ENCODE results near the gene MGRN1.
A peak's percentile ranks its signal among the peaks of the same experiment; 100 is the strongest.

MGRN1 gene

DNA sequence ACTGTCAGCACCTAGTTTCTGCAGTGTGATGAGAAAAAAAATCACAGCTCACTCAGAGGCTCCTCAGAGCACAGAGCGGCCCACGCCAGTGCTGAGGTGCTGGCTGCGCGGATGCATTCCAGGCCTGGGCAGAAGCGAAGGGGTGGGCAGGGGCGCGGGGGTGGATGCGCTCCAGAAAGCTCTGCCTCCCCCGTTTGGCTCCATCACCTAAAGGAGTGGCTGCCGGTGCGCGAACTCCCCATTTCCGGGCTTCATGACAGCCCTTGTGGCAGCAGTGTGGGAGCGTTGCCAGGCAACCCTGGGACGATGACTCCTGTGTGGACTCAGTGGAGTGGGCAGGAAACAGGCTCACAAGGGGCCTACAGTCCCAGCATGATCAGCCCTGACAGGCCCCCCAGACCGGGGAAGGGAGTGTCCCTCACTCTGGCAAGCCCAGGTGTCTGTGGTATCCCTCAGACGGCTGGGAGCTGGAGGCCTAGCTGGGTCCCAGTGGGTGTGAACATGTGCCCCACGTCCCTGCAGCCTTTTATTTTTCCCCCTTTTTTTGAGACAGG lies 35.9 kb downstream of the MGRN1 start:
- H3K4me3 Mint-ChIP-seq = no peak overlapping the region
- H3K36me3 Mint-ChIP-seq (ENCODE audit: low read depth) = peaks cover 95% of the 10 kb centered on the region
- H3K27me3 Mint-ChIP-seq = no peaks in the 10 kb centered on the region
- peaks cover 69% of the 10 kb centered on the region for H3K4me1 Mint-ChIP-seq (ENCODE audit: low read depth)
- peak overlapping the region; percentile 93 for H3K27ac Mint-ChIP-seq
- no peaks in the 10 kb centered on the region for H3K9me3 Mint-ChIP-seq
- intact Hi-C loops (cut with micrococcal nuclease) = loop anchor here (5.0 to 10.0 kb wide), 2 partner anchors 33 to 146 kb away; no protein-coding TSS in a partner anchor

- Mint-ChIP-seq H3K27ac (peak overlapping the region; percentile 93), H3K4me1 (ENCODE audit: low read depth) (peaks cover 78% of the 10 kb centered on the region)
Observed at GRCh38 chr16:4661661-4662060, 37.0 kb downstream of the MGRN1 start.

DNA sequence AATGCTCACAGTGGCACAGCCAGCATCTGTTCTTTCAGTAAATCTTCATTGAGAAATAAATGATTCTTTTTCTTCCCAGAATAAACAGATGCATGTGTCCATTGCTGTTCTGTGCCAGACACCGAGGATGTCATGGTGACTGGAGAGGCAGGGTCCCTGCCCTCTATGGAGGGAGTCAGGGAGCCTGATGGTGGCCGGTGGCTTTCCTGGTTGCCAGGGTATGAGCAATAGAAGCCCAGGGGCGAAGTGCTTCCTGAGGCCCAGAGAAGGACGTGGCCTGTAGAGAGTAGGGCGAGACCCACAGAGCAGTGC lies 38.8 kb downstream of the MGRN1 start:
- Mint-ChIP-seq H3K4me3 (peak overlapping the region; percentile 7), H3K27ac (peak overlapping the region; percentile 93), H3K36me3 (ENCODE audit: low read depth) (peaks cover 66% of the 10 kb centered on the region), H3K4me1 (ENCODE audit: low read depth) (peaks cover 80% of the 10 kb centered on the region), H3K9me3 (no peaks in the 10 kb centered on the region), H3K27me3 (no peaks in the 10 kb centered on the region)
- intact Hi-C loops (cut with micrococcal nuclease) = loop anchor here (5.0 to 10.0 kb wide), 2 partner anchors 36 to 149 kb away; no protein-coding TSS in a partner anchor

More at GRCh38 chr16:4661661-4662060, 37.0 kb downstream of the MGRN1 start:
- Mint-ChIP-seq H3K27me3 (no peaks in the 10 kb centered on the region), H3K36me3 (ENCODE audit: low read depth) (peaks cover 83% of the 10 kb centered on the region), H3K4me3 (no peak overlapping the region), H3K9me3 (no peaks in the 10 kb centered on the region)
- intact Hi-C loops (cut with micrococcal nuclease) = loop anchor here (5.0 to 10.0 kb wide), 2 partner anchors 34 to 147 kb away; no protein-coding TSS in a partner anchor

GRCh38 chr16:4663777-4664465 lies 39.3 kb downstream of the MGRN1 start:
- peak overlapping the region; percentile 77 for H3K4me3 Mint-ChIP-seq
- no peaks in the 10 kb centered on the region for H3K9me3 Mint-ChIP-seq
- H3K4me1 Mint-ChIP-seq (ENCODE audit: low read depth) = peaks cover 75% of the 10 kb centered on the region
- H3K27me3 Mint-ChIP-seq = no peaks in the 10 kb centered on the region
- intact Hi-C loops (cut with micrococcal nuclease) = loop anchor here (2.0 to 10.0 kb wide), 3 partner anchors 17 to 149 kb away; no protein-coding TSS in a partner anchor
- H3K27ac Mint-ChIP-seq = peak overlapping the region; percentile 93
- peaks cover 61% of the 10 kb centered on the region for H3K36me3 Mint-ChIP-seq (ENCODE audit: low read depth)

GRCh38 chr16:4664538-4665418 lies 40.2 kb downstream of the MGRN1 start:
- Mint-ChIP-seq H3K4me3 (peak overlapping the region; percentile 77), H3K36me3 (ENCODE audit: low read depth) (peaks cover 52% of the 10 kb centered on the region), H3K27me3 (no peaks in the 10 kb centered on the region), H3K9me3 (no peaks in the 10 kb centered on the region), H3K27ac (peak overlapping the region; percentile 93), H3K4me1 (ENCODE audit: low read depth) (peaks cover 67% of the 10 kb centered on the region)
- intact Hi-C loops (cut with micrococcal nuclease) = loop anchor here (2.0 to 10.0 kb wide), 3 partner anchors 16 to 150 kb away; no protein-coding TSS in a partner anchor

GRCh38 chr16:4666537-4667202 lies 42.0 kb downstream of the MGRN1 start:
- Mint-ChIP-seq H3K4me3 (no peak overlapping the region), H3K27me3 (no peaks in the 10 kb centered on the region), H3K36me3 (ENCODE audit: low read depth) (peaks cover 33% of the 10 kb centered on the region), H3K9me3 (no peaks in the 10 kb centered on the region), H3K27ac (peak overlapping the region; percentile 93), H3K4me1 (ENCODE audit: low read depth) (peaks cover 48% of the 10 kb centered on the region)
- intact Hi-C loops (cut with micrococcal nuclease) = loop anchor here (10.0 kb wide), 1 partner anchor 152 kb away; no protein-coding TSS in a partner anchor

DNA sequence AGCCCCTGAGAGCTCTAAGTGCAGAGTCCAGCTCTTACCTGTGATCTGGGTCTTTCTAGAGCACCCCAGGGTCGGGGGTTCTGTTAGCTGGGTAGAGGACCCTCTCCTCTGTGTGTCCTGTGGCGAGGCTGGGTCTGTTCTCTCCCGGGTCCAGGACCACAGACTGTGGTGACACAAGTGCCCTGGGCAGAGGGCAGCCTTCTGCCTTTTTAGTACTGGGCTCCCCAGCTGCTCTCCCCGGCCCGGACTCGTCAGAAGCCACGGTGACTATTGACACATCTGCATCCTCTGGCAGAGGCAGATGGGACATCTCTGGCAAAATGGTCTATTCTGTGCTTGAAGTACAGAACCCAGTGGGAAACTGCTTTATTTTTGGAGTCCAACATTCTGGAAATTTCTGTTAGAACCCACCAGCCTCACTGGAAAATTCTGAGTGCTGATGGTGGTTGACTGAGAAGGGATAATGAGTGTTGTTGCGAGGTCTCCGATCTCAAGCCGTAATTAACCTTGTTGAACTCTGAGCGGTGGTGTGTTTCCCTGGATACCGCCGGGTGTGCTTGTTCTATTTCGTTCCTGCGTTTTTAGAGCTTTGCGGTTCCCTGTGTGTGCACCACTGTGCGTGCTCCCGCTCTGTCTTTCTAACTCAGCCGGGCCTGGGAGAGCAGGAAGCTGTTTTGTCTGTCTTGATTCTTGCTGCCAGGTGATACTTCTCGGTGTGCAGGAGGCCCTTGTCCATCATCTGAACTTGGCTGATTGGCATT lies 42.8 kb downstream of the MGRN1 start:
- no peaks in the 10 kb centered on the region for H3K9me3 Mint-ChIP-seq
- no peak overlapping the region for H3K27ac Mint-ChIP-seq
- intact Hi-C loops (cut with micrococcal nuclease) = loop anchor here (10.0 kb wide), 1 partner anchor 153 kb away; no protein-coding TSS in a partner anchor
- H3K4me3 Mint-ChIP-seq = no peak overlapping the region
- peaks cover 40% of the 10 kb centered on the region for H3K4me1 Mint-ChIP-seq (ENCODE audit: low read depth)
- H3K27me3 Mint-ChIP-seq = no peaks in the 10 kb centered on the region
- H3K36me3 Mint-ChIP-seq (ENCODE audit: low read depth) = peaks cover 26% of the 10 kb centered on the region

- Mint-ChIP-seq H3K4me3 (no peak overlapping the region), H3K27me3 (no peaks in the 10 kb centered on the region), H3K27ac (no peak overlapping the region), H3K9me3 (no peaks in the 10 kb centered on the region), H3K36me3 (ENCODE audit: low read depth) (peaks cover 16% of the 10 kb centered on the region), H3K4me1 (ENCODE audit: low read depth) (peaks cover 31% of the 10 kb centered on the region)
- intact Hi-C loops (cut with micrococcal nuclease) = loop anchor here (10.0 kb wide), 1 partner anchor 154 kb away; no protein-coding TSS in a partner anchor
Observed at GRCh38 chr16:4668313-4668960, 43.8 kb downstream of the MGRN1 start.

GRCh38 chr16:4673387-4674046 lies 48.9 kb downstream of the MGRN1 start:
- H3K27me3 Mint-ChIP-seq = no peaks in the 10 kb centered on the region
- H3K36me3 Mint-ChIP-seq (ENCODE audit: low read depth) = peaks cover 36% of the 10 kb centered on the region
- intact Hi-C loops (cut with micrococcal nuclease) = no loop called here
- H3K4me3 Mint-ChIP-seq = no peak overlapping the region
- peaks cover 30% of the 10 kb centered on the region for H3K4me1 Mint-ChIP-seq (ENCODE audit: low read depth)
- H3K27ac Mint-ChIP-seq = no peak overlapping the region
- H3K9me3 Mint-ChIP-seq = no peaks in the 10 kb centered on the region

GRCh38 chr16:4674926-4675530 lies 50.4 kb downstream of the MGRN1 start:
- intact Hi-C loops (cut with micrococcal nuclease) = no loop called here
- Mint-ChIP-seq H3K4me1 (ENCODE audit: low read depth) (peaks cover 43% of the 10 kb centered on the region), H3K9me3 (no peaks in the 10 kb centered on the region), H3K36me3 (ENCODE audit: low read depth) (peaks cover 50% of the 10 kb centered on the region), H3K4me3 (no peak overlapping the region), H3K27ac (peak overlapping the region; percentile 70), H3K27me3 (no peaks in the 10 kb centered on the region)

GRCh38 chr16:4675864-4676786 lies 51.5 kb downstream of the MGRN1 start:
- Mint-ChIP-seq H3K27me3 (no peaks in the 10 kb centered on the region), H3K4me1 (ENCODE audit: low read depth) (peaks cover 53% of the 10 kb centered on the region), H3K9me3 (no peaks in the 10 kb centered on the region), H3K4me3 (peak overlapping the region; percentile 54), H3K27ac (peak overlapping the region; percentile 70), H3K36me3 (ENCODE audit: low read depth) (peaks cover 61% of the 10 kb centered on the region)
- intact Hi-C loops (cut with micrococcal nuclease) = no loop called here

Data from dendritic cell treated with granulocyte-macrophage colony-stimulating factor and Interleukin-4, amounts not matched to agents 40 ng/mL and 50 ng/mL, for 4 days (primary cell).